Measurements from ENCODE around the gene ULK4.

ULK4 gene

GRCh38 chr3:41241800-41242571 lies 719.9 kb downstream of the ULK4 start:
- DNase-seq, result no peak

GRCh38 chr3:41241161-41241560 lies 720.7 kb downstream of the ULK4 start:
- no peak for DNase-seq

GRCh38 chr3:41239587-41239986 lies 722.3 kb downstream of the ULK4 start:
- DNase-seq, result no peak

- DNase-seq, result no peak
Measured at GRCh38 chr3:41237907-41238306, 724.0 kb downstream of the ULK4 start.

GRCh38 chr3:41236228-41236627 lies 725.7 kb downstream of the ULK4 start:
- no peak for DNase-seq

GRCh38 chr3:41234823-41235721 lies 726.8 kb downstream of the ULK4 start:
- DNase-seq, result no peak

- no peak for DNase-seq
Measured at GRCh38 chr3:41224120-41224806, 737.6 kb downstream of the ULK4 start.

- DNase-seq, result no peak
Measured at GRCh38 chr3:41223691-41224090, 738.2 kb downstream of the ULK4 start.

GRCh38 chr3:41223078-41223477 lies 738.8 kb downstream of the ULK4 start:
- DNase-seq, result no peak

- no peak for DNase-seq
Measured at GRCh38 chr3:41222501-41222900, 739.4 kb downstream of the ULK4 start.

- no peak for DNase-seq
Measured at GRCh38 chr3:41222012-41222411, 739.9 kb downstream of the ULK4 start.

- no peak for DNase-seq
Measured at GRCh38 chr3:41220906-41221677, 740.8 kb downstream of the ULK4 start.

GRCh38 chr3:41219424-41219823 lies 742.5 kb downstream of the ULK4 start:
- DNase-seq, result no peak

- no peak for DNase-seq
Measured at GRCh38 chr3:41216993-41217392, 744.9 kb downstream of the ULK4 start.

- no peak for DNase-seq
Measured at GRCh38 chr3:41216422-41216821, 745.5 kb downstream of the ULK4 start.

- DNase-seq, result no peak
Measured at GRCh38 chr3:41213588-41213987, 748.3 kb downstream of the ULK4 start.

- DNase-seq, result no peak
Measured at GRCh38 chr3:41212088-41212487, 749.8 kb downstream of the ULK4 start.

GRCh38 chr3:41210966-41211365 lies 750.9 kb downstream of the ULK4 start:
- DNase-seq, result no peak

- DNase-seq, result no peak
Measured at GRCh38 chr3:41209646-41210045, 752.3 kb downstream of the ULK4 start.

GRCh38 chr3:41208507-41209220 lies 753.2 kb downstream of the ULK4 start:
- no peak for DNase-seq

GRCh38 chr3:41207355-41207754 lies 754.5 kb downstream of the ULK4 start:
- no peak for DNase-seq

- DNase-seq, result no peak
Measured at GRCh38 chr3:41205591-41205990, 756.3 kb downstream of the ULK4 start.
